ENCODE measurements around the gene UBE2E1. TPM values are rescaled to one million over a fixed set of nuclear protein-coding genes. Genes with fewer than 3 reads are reported as not detected.

UBE2E1 gene
- total RNA-seq (2021): 65.6 and 102 TPM in 2 replicates
- percentile 91 among the genes with signal in this experiment for Bru-seq, nascent RNA
- percentile 95 among the genes with signal in this experiment for BruChase-seq, experiment 1, labeled RNA remaining after a 2-hour chase
- BruChase-seq, experiment 2, labeled RNA remaining after a 6-hour chase: percentile 76 among the genes with signal in this experiment
- long read RNA-seq, partial matches to known transcripts: 1 of 23 reads
- long read RNA-seq, other reads (novel, unspliced or antisense): 21 of 23 reads

DNA sequence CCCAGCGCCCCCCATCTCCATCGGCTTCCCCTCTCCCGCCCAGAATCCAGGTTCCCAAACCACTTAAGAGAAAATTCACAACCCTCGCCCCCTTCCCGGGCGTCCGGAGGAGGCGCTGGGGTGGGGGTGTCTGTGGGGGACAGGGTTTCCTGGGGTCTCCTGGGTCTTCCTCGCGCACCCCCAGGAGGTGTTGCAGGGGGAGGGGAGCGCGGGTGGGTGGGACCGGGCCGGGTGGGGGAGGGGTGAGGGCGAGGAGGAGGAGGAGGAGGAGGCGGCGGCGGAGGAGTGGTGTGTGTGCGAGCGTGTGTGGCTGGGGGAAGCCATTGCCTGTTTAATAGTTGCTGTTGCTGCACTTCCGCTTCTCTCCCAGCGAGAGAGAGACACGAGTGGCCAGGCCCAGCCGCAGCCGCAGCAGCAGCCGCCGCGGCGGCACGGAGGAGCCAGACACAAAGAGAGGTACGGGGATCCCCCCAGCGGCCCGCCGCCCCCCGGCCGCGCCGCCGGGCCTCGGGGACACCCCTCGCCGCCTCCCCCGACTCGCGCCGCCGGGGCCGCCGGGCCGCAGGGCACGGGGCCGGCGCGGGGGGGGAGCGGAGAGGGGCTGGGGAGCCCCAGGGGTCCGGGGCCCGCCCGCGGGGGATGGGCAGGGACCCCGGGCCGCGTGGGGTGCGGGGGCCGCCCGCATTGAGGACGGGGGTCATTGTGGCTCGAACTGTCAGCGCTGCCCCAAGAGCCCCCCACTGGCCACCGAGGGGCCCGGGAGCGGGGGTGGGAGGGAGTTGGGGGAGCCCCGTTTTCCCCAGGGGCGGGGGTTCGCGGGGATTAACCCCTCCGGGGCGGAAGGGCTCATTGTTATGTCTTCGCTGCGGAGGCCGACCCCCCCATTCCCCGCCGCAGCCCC, at the start of gene UBE2E1:
UBE2E1 (plus strand) TSS at position 323 of the 901 bp plus-strand sequence. CDS start 1,315 bp downstream, outside the sequence.
- H3K4me2 ChIP-seq: peak within 1 kb of the TSS; percentile 92
- TF ChIP-seq EZH2 (IDR thresholded peaks at IDR 0.05; ENCODE audit: low read depth): no peak
- TF ChIP-seq, protein P1, sequence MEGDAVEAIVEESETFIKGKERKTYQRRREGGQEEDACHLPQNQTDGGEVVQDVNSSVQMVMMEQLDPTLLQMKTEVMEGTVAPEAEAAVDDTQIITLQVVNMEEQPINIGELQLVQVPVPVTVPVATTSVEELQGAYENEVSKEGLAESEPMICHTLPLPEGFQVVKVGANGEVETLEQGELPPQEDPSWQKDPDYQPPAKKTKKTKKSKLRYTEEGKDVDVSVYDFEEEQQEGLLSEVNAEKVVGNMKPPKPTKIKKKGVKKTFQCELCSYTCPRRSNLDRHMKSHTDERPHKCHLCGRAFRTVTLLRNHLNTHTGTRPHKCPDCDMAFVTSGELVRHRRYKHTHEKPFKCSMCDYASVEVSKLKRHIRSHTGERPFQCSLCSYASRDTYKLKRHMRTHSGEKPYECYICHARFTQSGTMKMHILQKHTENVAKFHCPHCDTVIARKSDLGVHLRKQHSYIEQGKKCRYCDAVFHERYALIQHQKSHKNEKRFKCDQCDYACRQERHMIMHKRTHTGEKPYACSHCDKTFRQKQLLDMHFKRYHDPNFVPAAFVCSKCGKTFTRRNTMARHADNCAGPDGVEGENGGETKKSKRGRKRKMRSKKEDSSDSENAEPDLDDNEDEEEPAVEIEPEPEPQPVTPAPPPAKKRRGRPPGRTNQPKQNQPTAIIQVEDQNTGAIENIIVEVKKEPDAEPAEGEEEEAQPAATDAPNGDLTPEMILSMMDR (conservative IDR thresholded peaks at IDR 0.05): no peak
- no peaks in the 10 kb centered on the region for H3K9me3 ChIP-seq (ENCODE audit: insufficient read depth, low read depth)
- peak within 1 kb of the TSS; percentile 87 for H3K27ac ChIP-seq
- H3K4me3 ChIP-seq: peak within 1 kb of the TSS; percentile 97
- intact Hi-C loops (cut with micrococcal nuclease; ENCODE audit: unreplicated experiment): loop anchor here (2.0 to 10.0 kb wide), 2 partner anchors 119 to 401 kb away; no protein-coding TSS in a partner anchor
- H3K9me2 ChIP-seq (ENCODE audit: insufficient read depth): no peaks in the 10 kb centered on the region
- ChIA-PET POLR2A (ENCODE audit: unreplicated experiment) (no interaction called here), CTCF (no interaction called here)
- peak within 1 kb of the TSS; percentile 81 for H2AFZ ChIP-seq
- no peaks in the 10 kb centered on the region for H3K27me3 ChIP-seq (ENCODE audit: insufficient read depth, low read depth)
- H3K79me2 ChIP-seq (ENCODE audit: low read depth): peaks cover 46% of the 10 kb centered on the region
- peaks cover 5% of the 10 kb centered on the region; the same call in 1 of the 2 replicates for H4K20me1 ChIP-seq (ENCODE audit: insufficient read depth)
- DNase-seq: peak in 1 of 2 experiments; percentile 54
- H3F3A ChIP-seq (ENCODE audit: insufficient read depth, low read depth): peaks cover 36% of the 10 kb centered on the region
- peaks cover 22% of the 10 kb centered on the region for H3K36me3 ChIP-seq (ENCODE audit: low read depth)
- no TSS peak for BruUV-seq (replicated peaks)
- peaks cover 56% of the 10 kb centered on the region for H3K4me1 ChIP-seq (replicated peaks; ENCODE audit: insufficient read depth)

DNA sequence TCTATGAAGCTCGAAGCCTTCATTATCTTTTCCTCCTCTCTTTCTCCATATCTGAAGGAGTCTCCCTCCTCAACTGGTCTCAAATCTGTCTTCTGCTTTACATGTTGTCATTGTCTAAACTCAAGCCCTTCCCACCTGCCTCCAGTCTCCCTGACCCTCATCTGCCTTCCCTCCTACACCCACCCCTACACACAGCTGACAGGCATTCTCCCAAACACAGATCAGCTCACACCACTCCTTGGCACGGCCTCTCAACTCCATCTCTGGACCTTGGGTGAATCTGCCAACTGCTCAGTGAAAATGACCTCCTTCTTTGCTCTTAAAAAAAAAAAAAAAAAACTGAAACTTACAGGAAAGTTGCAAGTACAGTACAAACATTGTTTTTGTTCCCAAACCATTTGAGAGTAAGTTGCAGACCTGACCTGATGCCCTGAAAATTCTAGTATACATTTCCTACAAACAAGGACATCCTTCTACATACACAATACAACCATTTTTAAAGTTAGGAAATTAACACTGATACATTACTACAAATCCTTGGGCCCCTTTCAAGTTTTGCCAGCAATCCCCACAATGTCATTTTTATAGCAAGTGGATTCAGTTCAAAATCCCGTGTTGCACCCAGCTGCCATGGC, 49.4 kb upstream of the UBE2E1 start:
- Histone ChIP-seq H3K27ac (no peak overlapping the region), H3K4me1 (replicated peaks; ENCODE audit: insufficient read depth) (peaks cover 12% of the 10 kb centered on the region), H3K36me3 (ENCODE audit: low read depth) (no peaks in the 10 kb centered on the region), H4K20me1 (ENCODE audit: insufficient read depth) (no peaks in the 10 kb centered on the region), H3F3A (ENCODE audit: insufficient read depth, low read depth) (no peaks in the 10 kb centered on the region), H3K9me2 (ENCODE audit: insufficient read depth) (no peaks in the 10 kb centered on the region), H3K27me3 (ENCODE audit: insufficient read depth, low read depth) (no peaks in the 10 kb centered on the region), H2AFZ (no peak overlapping the region), H3K4me3 (no peak overlapping the region), H3K4me2 (no peak overlapping the region), H3K79me2 (ENCODE audit: low read depth) (no peaks in the 10 kb centered on the region), H3K9me3 (ENCODE audit: insufficient read depth, low read depth) (no peaks in the 10 kb centered on the region)
- CTCF ChIA-PET: no interaction called here
- intact Hi-C loops (cut with micrococcal nuclease; ENCODE audit: unreplicated experiment): no loop called here
- POLR2A ChIA-PET (ENCODE audit: unreplicated experiment): interaction anchor here (0.6 kb wide), 1 partner anchor 108 kb away, joined by 3 read pairs; no protein-coding TSS in a partner anchor
- TF ChIP-seq, protein P1 (conservative IDR thresholded peaks at IDR 0.05): no peak
- TF ChIP-seq EZH2 (IDR thresholded peaks at IDR 0.05; ENCODE audit: low read depth): no peak
- no peak for DNase-seq
- BruUV-seq (replicated peaks): no TSS peak

DNA sequence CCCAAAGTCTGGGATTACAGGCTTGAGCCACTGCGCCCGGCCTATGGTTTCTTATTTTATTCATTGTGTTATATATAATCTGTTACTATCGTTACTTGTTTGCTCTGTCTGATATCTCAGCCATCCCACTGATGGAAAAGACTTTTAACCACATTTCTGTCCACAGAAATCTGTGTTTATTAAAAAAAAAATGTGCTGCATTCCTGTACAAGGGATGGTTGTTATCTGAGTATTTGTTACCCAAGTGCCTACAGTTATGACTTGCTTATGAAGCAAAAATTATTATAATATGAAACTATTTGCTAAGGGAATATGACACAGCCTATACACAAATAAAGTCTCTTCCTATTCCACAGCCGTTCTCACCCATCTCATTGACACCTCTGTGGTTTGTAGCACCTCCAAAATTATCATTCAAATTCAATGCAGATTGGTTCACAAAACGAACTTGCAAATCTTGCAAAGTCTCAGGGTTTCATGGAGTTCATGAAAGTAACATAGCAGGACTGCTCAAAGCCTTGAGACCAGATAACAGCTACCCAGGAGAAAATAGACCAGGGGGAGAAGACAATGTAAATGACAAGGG, 47.4 kb upstream of the UBE2E1 start:
- POLR2A ChIA-PET (ENCODE audit: unreplicated experiment): no interaction called here
- TF ChIP-seq, protein P1 (conservative IDR thresholded peaks at IDR 0.05): no peak
- TF ChIP-seq EZH2 (IDR thresholded peaks at IDR 0.05; ENCODE audit: low read depth): no peak

More for the DNA sequence above, 47.4 kb upstream of the UBE2E1 start:
- no peak overlapping the region for H3K27ac ChIP-seq
- no peaks in the 10 kb centered on the region for H3K36me3 ChIP-seq (ENCODE audit: low read depth)
- CTCF ChIA-PET: no interaction called here
- no peak overlapping the region for H3K4me2 ChIP-seq
- no peaks in the 10 kb centered on the region for H3K9me2 ChIP-seq (ENCODE audit: insufficient read depth)
- no peaks in the 10 kb centered on the region for H3F3A ChIP-seq (ENCODE audit: insufficient read depth, low read depth)
- no peak overlapping the region for H2AFZ ChIP-seq
- intact Hi-C loops (cut with micrococcal nuclease; ENCODE audit: unreplicated experiment): no loop called here
- no peak overlapping the region for H3K4me3 ChIP-seq
- no peaks in the 10 kb centered on the region for H3K4me1 ChIP-seq (replicated peaks; ENCODE audit: insufficient read depth)
- H3K79me2 ChIP-seq (ENCODE audit: low read depth): no peaks in the 10 kb centered on the region
- no peaks in the 10 kb centered on the region for H3K27me3 ChIP-seq (ENCODE audit: insufficient read depth, low read depth)
- DNase-seq: no peak
- H3K9me3 ChIP-seq (ENCODE audit: insufficient read depth, low read depth): no peaks in the 10 kb centered on the region
- H4K20me1 ChIP-seq (ENCODE audit: insufficient read depth): no peaks in the 10 kb centered on the region
- no TSS peak for BruUV-seq (replicated peaks)

Data from PC-9 (cell line).